Peyer's patch (tissue), 4 donors: Measurements from ENCODE around the gene FAM83F. TPM values are rescaled to one million over a fixed set of nuclear protein-coding genes. Genes with fewer than 3 reads are reported as not detected.

Source experiments
- DNase-seq, 3 donors: peaks; one replicate each; pipeline ENCODE4 v3.0.0-alpha.2; 2017 to 2019
- H3K27ac ChIP-seq, 4 donors: fragments of 200-600 bp; sonication (generic); one replicate each; pipeline ENCODE4 v1.5.1; 2016 to 2019
- H3K27me3 ChIP-seq, 2 donors: fragments of 200-600 bp; sonication (generic); one replicate each; pipeline ENCODE4 v1.5.1; 2019
- H3K36me3 ChIP-seq, 3 donors: fragments of 200-600 bp; sonication (generic); one replicate each; pipeline ENCODE4 v1.5.1; 2016 to 2019
- H3K4me1 ChIP-seq, 4 donors: fragments of 200-600 bp; sonication (generic); one replicate each; pipeline ENCODE4 v1.5.1; 2016 to 2019
- H3K4me3 ChIP-seq, 4 donors: fragments of 200-600 bp; sonication (generic); 1 replicate in 3 of 4; 2 replicates in 1 of 4; pipeline ENCODE4 v1.5.1; 2016 to 2019; ENCODE audit warnings: mild to moderate bottlenecking in 1 of 4
- H3K9me3 ChIP-seq, 4 donors: fragments of 200-600 bp; sonication (generic); one replicate each; pipeline ENCODE4 v1.5.1; 2016 to 2019; ENCODE audit warnings: mild to moderate bottlenecking in 1 of 4
- CTCF ChIP-seq, 6 experiments: fragments of 450-650 bp in 4 of 6; fragments of 200-600 bp in 2 of 6; sonication (generic) in 1 of 6; IDR thresholded peaks; one replicate each; pipeline ENCODE4 v1.5.1; 2017 to 2019; ENCODE audit warnings: antibody characterized with exemption in 6 of 6, mild to moderate bottlenecking in 3 of 6, moderate library complexity in 1 of 6
- POLR2A ChIP-seq, 2 donors: fragments of 450-650 bp; IDR thresholded peaks; one replicate each; pipeline ENCODE4 v1.5.1; 2017; ENCODE audit warnings: antibody characterized with exemption in 2 of 2, mild to moderate bottlenecking in 2 of 2, moderate library complexity in 2 of 2
- total RNA-seq, 4 donors: library from RNA; depleted of rRNA; stranded (reverse); fragments of >200 nt; gene quantifications; one replicate each; pipeline ENCODE4 v1.1.0, GENCODE V29; 2016

The FAM83F gene
- total RNA-seq, 4 donors from 2014 or later, result 9.9 to 66.0 (median 51.1) TPM

- Histone ChIP-seq H3K9me3 (no peaks in the 10 kb centered on the region), H3K4me1 (peaks cover 0 to 36% (median 14%) of the 10 kb centered on the region in 4 donors), H3K36me3 (no peaks in the 10 kb centered on the region), H3K27ac (peak overlapping the region in 1 of 4 donors; percentile 60), H3K4me3 (no peak overlapping the region), H3K27me3 (no peaks in the 10 kb centered on the region)
- no peak for DNase-seq
- TF ChIP-seq CTCF (IDR thresholded peaks at IDR 0.05), result no peak
- no peak for TF ChIP-seq POLR2A (IDR thresholded peaks at IDR 0.05)
Observed at GRCh38 chr22:40054486-40054885, 59.7 kb downstream of the FAM83F start.

- Histone ChIP-seq H3K36me3 (no peaks in the 10 kb centered on the region), H3K27ac (peak overlapping the region in 2 of 4 donors; percentile 45 to 60)
Observed at GRCh38 chr22:40055143-40055883, 60.6 kb downstream of the FAM83F start.

GRCh38 chr22:40056154-40056553 is 61.4 kb downstream of the FAM83F start:
- Histone ChIP-seq H3K27me3 (no peaks in the 10 kb centered on the region), H3K36me3 (no peaks in the 10 kb centered on the region), H3K9me3 (no peaks in the 10 kb centered on the region), H3K4me3 (no peak overlapping the region), H3K27ac (peak overlapping the region in 1 of 4 donors; percentile 47), H3K4me1 (peaks cover 0 to 30% (median 10%) of the 10 kb centered on the region in 4 donors)
- no peak for DNase-seq
- TF ChIP-seq CTCF (IDR thresholded peaks at IDR 0.05) (no peak), POLR2A (IDR thresholded peaks at IDR 0.05) (no peak)

More at GRCh38 chr22:40055143-40055883, 60.6 kb downstream of the FAM83F start:
- no peak for DNase-seq
- TF ChIP-seq CTCF (IDR thresholded peaks at IDR 0.05) (no peak), POLR2A (IDR thresholded peaks at IDR 0.05) (no peak)
- no peaks in the 10 kb centered on the region for H3K9me3 ChIP-seq
- peaks cover 0 to 36% (median 12%) of the 10 kb centered on the region in 4 donors for H3K4me1 ChIP-seq
- no peak overlapping the region for H3K4me3 ChIP-seq
- H3K27me3 ChIP-seq, result no peaks in the 10 kb centered on the region

- H3K4me1 ChIP-seq, result peaks cover 0 to 26% (median 8%) of the 10 kb centered on the region in 4 donors
- no peaks in the 10 kb centered on the region for H3K27me3 ChIP-seq
- no peak for TF ChIP-seq CTCF (IDR thresholded peaks at IDR 0.05)
- TF ChIP-seq POLR2A (IDR thresholded peaks at IDR 0.05), result no peak
- no peaks in the 10 kb centered on the region for H3K36me3 ChIP-seq
- H3K27ac ChIP-seq, result no peak overlapping the region
- no peak for DNase-seq
- H3K4me3 ChIP-seq, result no peak overlapping the region
- no peaks in the 10 kb centered on the region for H3K9me3 ChIP-seq
Observed at GRCh38 chr22:40056559-40056958, 61.8 kb downstream of the FAM83F start.

- H3K4me1 ChIP-seq, result peaks cover 0 to 17% (median 6%) of the 10 kb centered on the region in 4 donors
- no peak overlapping the region for H3K27ac ChIP-seq
- no peaks in the 10 kb centered on the region for H3K9me3 ChIP-seq
- no peak overlapping the region for H3K4me3 ChIP-seq
- no peaks in the 10 kb centered on the region for H3K27me3 ChIP-seq
- TF ChIP-seq POLR2A (IDR thresholded peaks at IDR 0.05), result no peak
- TF ChIP-seq CTCF (IDR thresholded peaks at IDR 0.05), result no peak
- no peak for DNase-seq
- no peaks in the 10 kb centered on the region for H3K36me3 ChIP-seq
Observed at GRCh38 chr22:40057652-40058051, 62.9 kb downstream of the FAM83F start.
